ENCODE data around the gene FHIT.

The FHIT gene

DNA sequence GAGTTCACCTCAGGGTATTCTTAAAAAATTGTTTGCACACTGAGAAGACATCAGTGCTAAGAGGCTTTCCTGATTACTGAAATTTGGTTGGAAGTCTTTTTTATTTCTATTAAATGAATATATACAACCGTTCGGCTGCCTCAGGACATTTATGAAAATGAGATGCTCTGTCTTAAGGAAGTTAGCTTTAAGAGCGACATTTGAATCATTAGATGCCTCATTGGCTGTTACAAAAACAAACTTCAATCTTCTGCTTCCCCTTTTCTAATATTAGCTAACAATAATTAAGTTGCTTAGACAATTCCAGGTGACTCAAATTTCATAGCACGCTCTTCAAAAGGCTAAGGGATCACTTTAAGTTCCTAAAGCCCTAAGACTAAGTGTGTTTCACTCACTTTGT is 673.7 kb downstream of the FHIT start:
- TF ChIP-seq GATA2 (IDR thresholded peaks at IDR 0.05; ENCODE audit: low read depth, low read length) (no peak), GATA3 (IDR thresholded peaks at IDR 0.05; ENCODE audit: low read depth, low read length) (no peak)

DNA sequence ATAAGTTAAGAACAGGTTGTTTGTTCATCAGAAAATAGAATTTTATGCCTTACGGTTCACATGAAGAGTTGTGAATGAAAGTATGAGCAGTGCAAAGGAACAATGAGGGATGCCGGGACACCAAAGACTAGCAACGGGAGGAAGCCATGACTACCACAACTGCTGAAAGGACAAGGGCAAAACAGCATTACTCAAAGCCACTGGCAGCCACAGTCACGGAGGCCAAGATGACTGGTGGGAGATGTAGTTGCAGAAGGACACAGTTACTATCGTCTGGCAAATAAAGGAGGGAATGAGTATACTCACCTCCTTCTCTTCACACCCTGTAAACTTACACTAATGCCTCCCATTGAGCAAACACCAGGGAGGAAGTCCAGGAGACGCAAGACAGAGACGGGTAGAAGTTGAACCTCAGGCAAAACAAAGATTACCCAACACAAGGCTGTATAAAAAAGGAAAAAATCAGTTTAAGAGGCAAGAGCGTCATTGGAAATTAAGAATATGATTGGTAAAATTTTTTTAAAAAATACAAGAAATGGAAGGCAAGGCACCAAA is 675.5 kb downstream of the FHIT start:
- TF ChIP-seq GATA3 (IDR thresholded peaks at IDR 0.05; ENCODE audit: low read depth, low read length): no peak

DNA sequence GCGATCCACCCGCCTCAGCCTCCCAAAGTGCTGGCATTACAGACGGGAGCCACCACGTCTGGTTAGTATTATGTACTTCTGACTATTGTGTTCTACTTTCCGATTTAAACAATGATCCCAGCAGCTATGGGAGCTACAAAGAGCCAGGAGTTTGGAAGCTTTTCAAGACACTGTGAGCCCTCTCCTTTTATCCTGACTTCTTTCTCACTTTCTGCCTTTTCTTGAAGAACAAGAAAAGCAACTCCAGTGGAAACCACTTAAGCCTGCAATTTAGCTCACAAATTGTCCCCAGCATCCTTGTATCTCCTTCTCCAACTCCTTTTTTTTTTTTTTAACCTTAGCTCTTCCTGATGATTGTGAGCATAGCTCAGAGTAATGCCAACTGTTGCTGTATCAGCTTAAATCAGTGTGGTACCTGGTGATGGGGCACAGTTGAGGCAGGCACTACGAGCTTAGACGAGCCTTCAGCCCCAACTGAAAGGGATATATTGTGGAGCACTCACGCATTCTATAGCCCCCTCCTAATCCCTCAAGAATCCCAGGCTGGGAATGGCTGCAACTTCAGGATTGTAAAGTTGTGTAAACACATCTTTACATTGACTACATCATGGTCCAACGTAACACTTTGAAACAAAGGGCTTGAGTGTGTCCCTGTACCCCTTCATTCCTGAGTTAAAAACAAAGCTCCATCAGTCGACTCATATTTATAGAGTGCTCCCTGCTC is 677.0 kb downstream of the FHIT start:
- no peak for TF ChIP-seq GATA2 (IDR thresholded peaks at IDR 0.05; ENCODE audit: low read depth, low read length)
- TF ChIP-seq GATA3 (IDR thresholded peaks at IDR 0.05; ENCODE audit: low read depth, low read length): no peak

DNA sequence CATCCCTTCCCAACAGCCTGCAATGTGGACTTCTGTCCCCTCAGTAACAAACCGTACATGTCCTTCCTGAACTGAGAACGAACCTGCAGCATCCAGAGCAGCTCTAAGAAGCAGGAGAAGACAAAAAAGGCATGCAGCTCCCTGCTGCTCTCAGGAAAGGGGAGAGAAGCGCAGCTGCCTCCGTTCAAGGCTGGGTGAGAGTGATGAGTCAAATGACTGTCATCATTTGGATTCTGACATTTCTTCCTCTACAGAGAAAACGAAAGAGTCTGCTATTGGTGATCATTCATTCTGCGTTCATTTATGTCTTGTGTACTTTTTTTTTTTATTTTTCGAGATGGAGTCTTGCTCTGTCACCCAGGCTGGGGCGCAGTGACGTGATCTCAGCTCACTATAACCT is 677.8 kb downstream of the FHIT start:
- TF ChIP-seq GATA2 (IDR thresholded peaks at IDR 0.05; ENCODE audit: low read depth, low read length): no peak

DNA sequence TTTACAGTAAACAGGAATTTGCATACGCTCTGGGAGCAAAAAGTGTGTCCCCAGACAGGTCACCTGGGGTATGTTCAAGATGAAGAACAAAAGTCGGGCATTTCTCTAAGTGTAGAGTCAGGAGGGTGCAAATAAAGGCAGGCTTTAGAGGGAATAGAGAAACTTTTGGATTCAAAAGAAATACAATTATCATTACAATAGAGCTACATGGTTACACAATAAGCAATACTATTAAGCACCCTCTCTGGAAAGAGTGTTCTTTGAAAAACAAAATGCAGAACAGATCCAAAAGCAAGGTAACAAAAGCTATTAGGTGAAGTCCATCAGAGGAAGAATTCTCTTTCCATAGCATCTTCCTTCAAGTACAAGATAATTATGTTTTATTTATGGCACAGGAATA is 679.7 kb downstream of the FHIT start:
- TF ChIP-seq GATA3 (IDR thresholded peaks at IDR 0.05; ENCODE audit: low read depth, low read length): no peak
- no peak for TF ChIP-seq GATA2 (IDR thresholded peaks at IDR 0.05; ENCODE audit: low read depth, low read length)

DNA sequence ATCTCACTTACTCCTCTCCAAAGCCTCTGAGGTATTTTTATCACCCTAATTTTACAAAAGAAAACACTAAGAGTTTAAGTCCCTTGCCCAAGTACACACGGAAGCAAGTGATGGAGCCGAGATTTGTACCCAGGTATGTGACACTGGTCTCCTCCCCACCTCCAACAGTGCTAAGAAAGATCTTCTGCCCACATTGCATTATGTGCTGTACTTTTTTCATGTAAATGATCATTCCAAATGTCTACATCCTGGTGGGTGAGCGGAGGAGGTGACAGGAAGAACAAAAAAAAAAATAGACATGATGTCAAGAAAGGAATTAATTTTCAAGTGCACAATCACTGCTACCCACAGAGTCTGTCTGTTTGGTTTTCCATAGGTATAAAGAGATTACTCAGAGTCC is 694.1 kb downstream of the FHIT start:
- TF ChIP-seq GATA3 (IDR thresholded peaks at IDR 0.05; ENCODE audit: low read depth, low read length) (no peak), GATA2 (IDR thresholded peaks at IDR 0.05; ENCODE audit: low read depth, low read length) (no peak)

DNA sequence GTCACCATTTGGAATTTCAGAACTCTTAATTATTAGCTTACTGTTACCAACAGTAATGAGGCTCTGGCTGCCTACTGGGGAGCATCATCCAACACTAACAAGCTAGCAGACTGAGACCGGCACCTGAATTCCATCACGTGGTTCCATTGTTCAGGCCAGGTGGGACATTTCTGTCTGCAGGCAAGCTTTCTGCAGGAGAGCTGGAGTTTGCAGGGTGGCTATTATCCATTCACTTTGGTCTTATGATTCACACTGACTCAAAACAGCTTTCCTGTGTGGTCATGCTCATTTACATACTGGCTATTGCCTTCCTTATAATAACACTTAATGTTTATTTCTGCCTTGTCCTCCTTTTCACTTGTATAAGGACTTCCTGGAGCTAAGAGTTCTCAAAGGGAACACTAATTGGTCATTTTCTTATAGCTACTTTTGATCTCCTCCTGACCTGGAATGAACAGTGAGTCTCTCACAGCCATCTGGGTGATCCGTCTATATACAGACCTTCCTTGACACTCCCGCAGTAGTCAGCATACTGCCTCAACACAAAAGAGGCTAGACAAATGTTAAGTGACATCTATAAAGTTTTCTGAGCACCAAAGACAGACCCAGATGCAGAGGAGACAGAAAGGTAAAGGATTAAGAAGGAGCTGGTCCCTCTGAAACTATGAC is 695.4 kb downstream of the FHIT start:
- TF ChIP-seq GATA3 (IDR thresholded peaks at IDR 0.05; ENCODE audit: low read depth, low read length) (no peak), GATA2 (IDR thresholded peaks at IDR 0.05; ENCODE audit: low read depth, low read length) (no peak)

DNA sequence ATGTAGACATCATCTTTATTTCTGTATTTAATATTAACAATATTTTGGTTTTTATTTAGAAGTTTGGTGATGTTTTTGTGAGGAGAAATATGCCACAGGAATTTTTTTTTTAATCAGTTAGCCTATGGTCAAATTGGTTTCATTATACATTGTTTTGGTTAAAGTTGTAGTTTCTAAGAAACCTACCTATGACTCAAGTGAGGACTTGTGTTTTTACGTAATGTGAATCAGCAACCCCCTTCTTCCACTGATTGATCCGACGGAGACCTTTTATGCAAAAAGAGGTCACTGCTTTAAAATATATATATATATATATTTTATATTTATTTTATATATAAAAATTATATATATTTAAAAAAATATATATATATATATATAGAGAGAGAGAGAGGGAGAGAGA is 698.1 kb downstream of the FHIT start:
- TF ChIP-seq GATA2 (IDR thresholded peaks at IDR 0.05; ENCODE audit: low read depth, low read length) (no peak), GATA3 (IDR thresholded peaks at IDR 0.05; ENCODE audit: low read depth, low read length) (no peak)

DNA sequence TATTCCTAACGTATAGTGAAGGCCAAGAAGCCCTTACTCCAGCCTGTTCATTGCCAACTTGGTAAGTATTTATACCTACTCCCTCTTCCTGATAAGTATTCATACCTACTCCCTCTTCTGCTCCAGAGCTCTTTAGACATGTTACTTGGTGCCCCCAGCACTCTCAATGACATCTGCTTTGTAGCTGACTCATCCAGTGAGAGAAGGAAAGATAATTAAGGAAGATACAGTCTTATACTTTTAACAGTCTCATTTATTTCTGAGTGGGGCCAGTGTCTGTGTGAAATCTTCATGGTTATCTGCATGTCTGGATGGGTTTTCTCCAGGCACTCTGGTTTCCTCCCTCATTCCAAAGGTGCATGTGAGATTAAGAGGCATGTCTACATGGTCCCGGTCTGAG is 698.7 kb downstream of the FHIT start:
- TF ChIP-seq GATA3 (IDR thresholded peaks at IDR 0.05; ENCODE audit: low read depth, low read length) (no peak), GATA2 (IDR thresholded peaks at IDR 0.05; ENCODE audit: low read depth, low read length) (no peak)

DNA sequence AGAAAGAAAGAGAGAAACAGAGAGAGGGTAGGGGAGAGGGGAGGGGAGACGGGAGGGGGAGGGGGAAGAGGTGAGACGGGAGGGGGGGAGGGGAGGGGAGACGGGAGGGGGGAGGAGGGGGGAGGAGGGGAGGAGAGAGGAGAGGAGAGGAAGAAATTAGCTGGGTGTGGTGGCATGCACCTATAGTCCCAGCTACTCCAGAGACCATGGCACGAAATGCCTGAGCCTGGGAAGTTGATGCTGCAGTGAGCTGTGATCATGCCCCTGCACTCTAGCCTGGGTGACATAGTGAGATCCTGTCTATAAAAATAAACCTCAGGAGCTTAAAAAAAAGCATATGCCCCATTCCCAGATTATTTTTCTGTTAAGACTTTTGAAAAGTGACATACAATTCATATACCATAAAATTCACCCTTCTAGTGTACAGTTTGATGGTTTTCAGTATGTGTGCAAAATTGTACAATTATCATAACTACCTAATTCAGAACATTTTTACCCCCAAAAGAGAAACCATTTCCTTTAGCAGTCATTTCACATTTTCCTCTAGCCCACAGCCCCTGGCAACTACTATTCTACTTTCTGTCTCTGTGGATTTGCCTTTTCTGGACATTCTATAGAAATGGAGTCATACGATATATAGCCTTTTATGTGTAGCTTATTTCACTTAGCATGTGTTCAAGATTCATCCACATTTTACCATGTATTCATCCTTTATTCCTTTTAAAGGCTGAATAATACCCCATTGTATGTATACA is 699.6 kb downstream of the FHIT start:
- TF ChIP-seq GATA3 (IDR thresholded peaks at IDR 0.05; ENCODE audit: low read depth, low read length): no peak
- no peak for TF ChIP-seq GATA2 (IDR thresholded peaks at IDR 0.05; ENCODE audit: low read depth, low read length)

DNA sequence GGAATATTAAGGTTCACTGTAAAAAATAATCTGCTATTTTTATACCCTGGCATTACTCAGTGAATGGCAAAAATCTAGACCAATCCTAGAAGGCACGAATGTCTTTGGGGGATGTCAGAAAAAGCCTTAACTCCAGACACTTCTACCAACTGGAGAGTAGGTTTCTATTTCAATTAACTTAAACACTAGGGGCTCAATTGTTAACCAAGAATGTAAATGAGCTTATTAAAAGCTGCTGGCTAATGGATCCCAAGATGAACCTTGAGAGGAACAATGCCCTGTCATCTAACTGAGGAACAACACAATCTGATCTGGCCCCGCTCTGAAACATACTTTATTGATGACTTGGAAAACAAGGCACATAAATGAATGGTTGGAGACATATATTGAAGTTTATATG is 701.4 kb downstream of the FHIT start:
- TF ChIP-seq GATA2 (IDR thresholded peaks at IDR 0.05; ENCODE audit: low read depth, low read length): no peak

DNA sequence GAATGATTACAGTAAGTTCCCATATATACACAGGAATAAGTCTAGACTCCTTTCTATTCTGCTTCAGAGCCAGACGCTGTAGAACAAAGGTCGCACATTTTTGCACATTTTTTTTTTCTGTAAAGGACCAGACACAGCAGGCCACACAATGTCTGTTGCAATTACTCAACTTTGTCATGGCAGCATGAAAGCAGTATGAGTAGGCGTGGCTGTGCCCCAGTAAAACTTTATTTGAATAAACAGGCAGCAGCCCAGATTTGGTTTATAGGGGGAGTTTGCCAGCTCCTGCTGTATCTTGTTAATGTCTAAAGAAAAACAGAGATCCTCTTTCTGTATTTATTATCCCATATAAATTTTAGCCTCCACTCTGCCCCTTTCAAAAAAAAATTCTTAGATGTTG is 708.3 kb downstream of the FHIT start:
- TF ChIP-seq GATA2 (IDR thresholded peaks at IDR 0.05; ENCODE audit: low read depth, low read length) (no peak), GATA3 (IDR thresholded peaks at IDR 0.05; ENCODE audit: low read depth, low read length) (no peak)

DNA sequence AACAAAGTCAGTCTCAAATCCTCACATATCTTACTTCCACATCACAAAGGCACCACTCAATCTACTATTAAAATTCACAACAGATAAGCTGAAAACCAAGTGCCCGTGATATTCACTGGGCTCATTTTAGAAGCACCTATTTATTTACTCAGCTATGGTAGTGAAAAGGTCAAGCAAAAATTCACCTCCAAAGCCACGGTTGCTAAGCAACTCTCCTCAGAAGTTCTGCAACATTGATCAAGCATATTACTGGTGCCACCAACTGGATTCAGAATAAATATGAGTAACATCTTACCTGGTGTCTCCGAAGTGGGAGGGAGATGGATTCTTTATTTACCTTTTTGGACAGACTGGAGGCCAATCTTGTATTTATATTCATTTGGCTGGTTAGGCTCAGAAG is 714.8 kb downstream of the FHIT start:
- TF ChIP-seq GATA3 (IDR thresholded peaks at IDR 0.05; ENCODE audit: low read depth, low read length) (no peak), GATA2 (IDR thresholded peaks at IDR 0.05; ENCODE audit: low read depth, low read length) (no peak)

DNA sequence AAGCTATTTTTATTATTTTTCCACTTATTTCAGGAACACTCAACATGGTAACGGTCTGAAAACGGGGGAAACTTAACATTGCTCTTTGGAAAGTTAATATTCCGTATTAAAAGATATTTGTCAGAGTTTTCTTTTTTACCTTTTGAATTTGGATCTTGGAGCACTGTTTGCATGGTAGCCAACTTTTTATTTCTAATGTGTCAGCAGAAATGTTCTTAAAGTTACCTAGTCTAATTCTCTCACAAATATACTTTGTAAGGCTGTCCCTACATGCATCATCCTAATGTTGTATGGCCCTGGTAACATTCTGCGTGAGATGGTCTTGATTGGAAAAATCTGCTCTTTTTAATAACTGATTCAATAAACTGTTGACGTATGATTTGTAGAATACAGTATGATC is 719.5 kb downstream of the FHIT start:
- no peak for TF ChIP-seq GATA3 (IDR thresholded peaks at IDR 0.05; ENCODE audit: low read depth, low read length)
- no peak for TF ChIP-seq GATA2 (IDR thresholded peaks at IDR 0.05; ENCODE audit: low read depth, low read length)

DNA sequence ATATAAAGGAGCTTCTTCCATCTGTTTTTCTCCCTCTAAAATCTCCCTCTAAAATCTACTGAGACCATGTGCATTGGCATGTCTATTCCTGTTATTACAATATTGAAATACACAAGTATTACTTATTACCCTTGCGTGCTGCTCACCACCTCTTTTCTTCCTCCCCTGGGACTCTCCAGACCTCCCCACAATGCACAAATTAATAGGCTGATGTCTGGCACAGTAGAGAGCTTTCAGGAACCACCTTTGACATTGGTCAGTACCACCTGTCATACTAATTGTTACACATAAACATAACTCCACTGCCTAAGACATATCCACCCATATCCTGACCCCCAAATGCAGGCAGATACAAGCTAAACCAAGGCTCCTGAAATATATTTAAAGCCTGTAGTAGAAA is 722.6 kb downstream of the FHIT start:
- TF ChIP-seq GATA2 (IDR thresholded peaks at IDR 0.05; ENCODE audit: low read depth, low read length) (no peak), GATA3 (IDR thresholded peaks at IDR 0.05; ENCODE audit: low read depth, low read length) (no peak)

All from SH-SY5Y (cell line).